Activated naive CD4-positive, alpha-beta T cell treated with anti-CD3 and anti-CD28 coated beads, Interleukin-2, amount 50 U/mL, for 16 hours (primary cell): ENCODE results near the gene JAZF1.
"Not testable (repeated sequence)": the region's sequence is repeated elsewhere in the genome, so short reads cannot be mapped to it uniquely, and the experiment has no call there.

Source experiments
- DNase-seq: peaks from one replicate; pipeline ENCODE4 v3.0.0-alpha.2; 2020

JAZF1 gene

GRCh38 chr7:27861747-27862146 lies 318.8 kb downstream of the JAZF1 start:
- DNase-seq, result no peak

GRCh38 chr7:27860800-27861199 lies 319.8 kb downstream of the JAZF1 start:
- DNase-seq, result no peak

- not testable (repeated sequence) for DNase-seq
Observed at GRCh38 chr7:27856703-27857485, 323.7 kb downstream of the JAZF1 start.

- no peak for DNase-seq
Observed at GRCh38 chr7:27850531-27850930, 330.1 kb downstream of the JAZF1 start.

- DNase-seq, result no peak
Observed at GRCh38 chr7:27846388-27846787, 334.2 kb downstream of the JAZF1 start.

GRCh38 chr7:27843584-27844305 lies 336.9 kb downstream of the JAZF1 start:
- DNase-seq, result no peak

GRCh38 chr7:27842851-27843250 lies 337.7 kb downstream of the JAZF1 start:
- no peak for DNase-seq

GRCh38 chr7:27842094-27842692 lies 338.4 kb downstream of the JAZF1 start:
- no peak for DNase-seq

GRCh38 chr7:27840760-27841364 lies 339.7 kb downstream of the JAZF1 start:
- no peak for DNase-seq

- peak; percentile 37 for DNase-seq
Observed at GRCh38 chr7:27840313-27840712, 340.3 kb downstream of the JAZF1 start.

GRCh38 chr7:27839099-27839498 lies 341.5 kb downstream of the JAZF1 start:
- DNase-seq, result no peak

- no peak for DNase-seq
Observed at GRCh38 chr7:27836536-27836935, 344.1 kb downstream of the JAZF1 start.

- DNase-seq, result no peak
Observed at GRCh38 chr7:27835376-27835775, 345.2 kb downstream of the JAZF1 start.

- DNase-seq, result no peak
Observed at GRCh38 chr7:27834179-27834921, 346.2 kb downstream of the JAZF1 start.

GRCh38 chr7:27826357-27826756 lies 354.2 kb downstream of the JAZF1 start:
- no peak for DNase-seq

GRCh38 chr7:27825891-27826290 lies 354.7 kb downstream of the JAZF1 start:
- no peak for DNase-seq

GRCh38 chr7:27822245-27822644 lies 358.4 kb downstream of the JAZF1 start:
- DNase-seq, result no peak

- DNase-seq, result no peak
Observed at GRCh38 chr7:27812706-27813105, 367.9 kb downstream of the JAZF1 start.

- no peak for DNase-seq
Observed at GRCh38 chr7:27810186-27810585, 370.4 kb downstream of the JAZF1 start.

GRCh38 chr7:27808626-27809025 lies 372.0 kb downstream of the JAZF1 start:
- DNase-seq, result no peak

- no peak for DNase-seq
Observed at GRCh38 chr7:27804139-27804538, 376.5 kb downstream of the JAZF1 start.

GRCh38 chr7:27802999-27803398 lies 377.6 kb downstream of the JAZF1 start:
- no peak for DNase-seq

GRCh38 chr7:27799212-27799611 lies 381.4 kb downstream of the JAZF1 start:
- no peak for DNase-seq
